ENCODE results near the gene ZNF311. TPM values are rescaled to one million over a fixed set of nuclear protein-coding genes. Genes with fewer than 3 reads are reported as not detected.

The ZNF311 gene
- total and polyA plus RNA-seq, 2 donors (not counting 1 experiment from before 2014, with no cell fraction given), result 0.61 to 3.5 TPM

- H4K20me1 ChIP-seq (ENCODE audit: control insufficient read depth, extremely low read depth, insufficient read depth, low read length), result no peaks in the 10 kb centered on the region
- H3K4me3 ChIP-seq (replicated peaks in 1 of 4; ENCODE audit: control extremely low read depth in 1 of 4, insufficient read depth in 1 of 4, low read depth in 3 of 4, low read length in 4 of 4), result no peak overlapping the region
- H3K9me3 ChIP-seq (ENCODE audit: control insufficient read depth, insufficient read depth, low read depth, low read length), result no peaks in the 10 kb centered on the region
- H3K4me1 ChIP-seq (ENCODE audit: control insufficient read depth, extremely low read depth, insufficient read depth, low read length), result no peaks in the 10 kb centered on the region
- no peak overlapping the region for H3K9ac ChIP-seq (ENCODE audit: insufficient read depth, low read length)
- TF ChIP-seq EZH2 (IDR thresholded peaks at IDR 0.05; ENCODE audit: low read length, missing control alignments) (no peak), CTCF (conservative IDR thresholded peaks at IDR 0.05 in 1 of 2, IDR thresholded peaks at IDR 0.05 in 1 of 2; ENCODE audit: low read depth in 1 of 2, low read length in 2 of 2) (no peak)
- H3K79me2 ChIP-seq (ENCODE audit: control insufficient read depth, insufficient read depth, low read length), result no peaks in the 10 kb centered on the region
- no peak for DNase-seq (ENCODE audit: low read depth in 2 of 2)
- no peaks in the 10 kb centered on the region for H3K36me3 ChIP-seq (ENCODE audit: control insufficient read depth, insufficient read depth, low read length)
- H3K27ac ChIP-seq (ENCODE audit: insufficient read depth, low read length), result no peak overlapping the region
- no peak overlapping the region for H2AFZ ChIP-seq (ENCODE audit: low read length)
- H3K4me2 ChIP-seq (ENCODE audit: extremely low read depth, insufficient read depth, low read length), result no peak overlapping the region
- H3K27me3 ChIP-seq (ENCODE audit: control insufficient read depth, insufficient read depth, low read length), result no peaks in the 10 kb centered on the region
Observed at GRCh38 chr6:29009358-29009757, 4.2 kb upstream of the ZNF311 start.

GRCh38 chr6:29008089-29008488, 3.0 kb upstream of the ZNF311 start:
- Histone ChIP-seq H3K79me2 (ENCODE audit: control insufficient read depth, insufficient read depth, low read length) (no peaks in the 10 kb centered on the region), H3K27ac (ENCODE audit: insufficient read depth, low read length) (no peak overlapping the region), H2AFZ (ENCODE audit: low read length) (no peak overlapping the region)

GRCh38 chr6:28996844-28997510, 8.1 kb downstream of the ZNF311 start:
- no peaks in the 10 kb centered on the region for H3K27me3 ChIP-seq (ENCODE audit: control insufficient read depth, insufficient read depth, low read length)
- H3K9me3 ChIP-seq (ENCODE audit: control insufficient read depth, insufficient read depth, low read depth, low read length), result no peaks in the 10 kb centered on the region
- H3K36me3 ChIP-seq (ENCODE audit: control insufficient read depth, insufficient read depth, low read length), result no peaks in the 10 kb centered on the region
- no peaks in the 10 kb centered on the region for H4K20me1 ChIP-seq (ENCODE audit: control insufficient read depth, extremely low read depth, insufficient read depth, low read length)
- no peak overlapping the region for H3K4me2 ChIP-seq (ENCODE audit: extremely low read depth, insufficient read depth, low read length)
- no peak overlapping the region for H3K4me3 ChIP-seq (replicated peaks in 1 of 4; ENCODE audit: control extremely low read depth in 1 of 4, insufficient read depth in 1 of 4, low read depth in 3 of 4, low read length in 4 of 4)
- no peak overlapping the region for H2AFZ ChIP-seq (ENCODE audit: low read length)
- DNase-seq (ENCODE audit: low read depth in 2 of 2), result no peak
- H3K9ac ChIP-seq (ENCODE audit: insufficient read depth, low read length), result no peak overlapping the region
- no peaks in the 10 kb centered on the region for H3K4me1 ChIP-seq (ENCODE audit: control insufficient read depth, extremely low read depth, insufficient read depth, low read length)
- TF ChIP-seq CTCF (conservative IDR thresholded peaks at IDR 0.05 in 1 of 2, IDR thresholded peaks at IDR 0.05 in 1 of 2; ENCODE audit: low read depth in 1 of 2, low read length in 2 of 2), result no peak
- no peak for TF ChIP-seq EZH2 (IDR thresholded peaks at IDR 0.05; ENCODE audit: low read length, missing control alignments)
- no peak overlapping the region for H3K27ac ChIP-seq (ENCODE audit: insufficient read depth, low read length)
- H3K79me2 ChIP-seq (ENCODE audit: control insufficient read depth, insufficient read depth, low read length), result no peaks in the 10 kb centered on the region

More at GRCh38 chr6:29008089-29008488, 3.0 kb upstream of the ZNF311 start:
- DNase-seq (ENCODE audit: low read depth in 2 of 2), result no peak
- no peak for TF ChIP-seq CTCF (conservative IDR thresholded peaks at IDR 0.05 in 1 of 2, IDR thresholded peaks at IDR 0.05 in 1 of 2; ENCODE audit: low read depth in 1 of 2, low read length in 2 of 2)
- no peak for TF ChIP-seq EZH2 (IDR thresholded peaks at IDR 0.05; ENCODE audit: low read length, missing control alignments)
- Histone ChIP-seq H3K36me3 (ENCODE audit: control insufficient read depth, insufficient read depth, low read length) (no peaks in the 10 kb centered on the region), H3K4me1 (ENCODE audit: control insufficient read depth, extremely low read depth, insufficient read depth, low read length) (no peaks in the 10 kb centered on the region), H3K4me2 (ENCODE audit: extremely low read depth, insufficient read depth, low read length) (no peak overlapping the region), H3K9me3 (ENCODE audit: control insufficient read depth, insufficient read depth, low read depth, low read length) (no peaks in the 10 kb centered on the region), H3K4me3 (replicated peaks in 1 of 4; ENCODE audit: control extremely low read depth in 1 of 4, insufficient read depth in 1 of 4, low read depth in 3 of 4, low read length in 4 of 4) (no peak overlapping the region), H3K27me3 (ENCODE audit: control insufficient read depth, insufficient read depth, low read length) (no peaks in the 10 kb centered on the region), H4K20me1 (ENCODE audit: control insufficient read depth, extremely low read depth, insufficient read depth, low read length) (no peaks in the 10 kb centered on the region), H3K9ac (ENCODE audit: insufficient read depth, low read length) (no peak overlapping the region)
